HUES64 (cell line): Measurements from ENCODE around the gene ACP6.
"Not testable (repeated sequence)": the region's sequence is repeated elsewhere in the genome, so short reads cannot be mapped to it uniquely, and the experiment has no call there.

Source experiments
- H3K27ac ChIP-seq: 2 replicates; pipeline ENCODE4 v1.7.0; 2013; ENCODE audit warnings: low read depth, low read length, inconsistent platforms
- H3K27me3 ChIP-seq: 2 replicates; pipeline ENCODE4 v1.6.1; 2013; ENCODE audit warnings: mild to moderate bottlenecking, low read length; ENCODE audit not compliant: insufficient read depth
- H3K36me3 ChIP-seq: 2 replicates; pipeline ENCODE4 v1.6.1; 2013; ENCODE audit warnings: mild to moderate bottlenecking, low read length; ENCODE audit not compliant: insufficient read depth
- H3K4me1 ChIP-seq: 2 replicates; pipeline ENCODE4 v1.6.1; 2013; ENCODE audit warnings: mild to moderate bottlenecking, low read length, moderate library complexity; ENCODE audit not compliant: insufficient read depth
- H3K4me3 ChIP-seq: 2 replicates; pipeline ENCODE4 v1.5.1; 2013; ENCODE audit warnings: mild to moderate bottlenecking, low read length, moderate library complexity
- H3K9ac ChIP-seq: 2 replicates; pipeline ENCODE4 v1.6.1; 2013; ENCODE audit warnings: mild to moderate bottlenecking, low read depth, low read length
- H3K9me3 ChIP-seq: 2 replicates; pipeline ENCODE4 v1.6.1; 2013; ENCODE audit warnings: low read depth, low read length; ENCODE audit not compliant: insufficient read depth
- WGBS: fragments of 150-250, 120-280 bp; methylation state at CpG from one replicate; pipeline ENCODE4 v1.1.7; 2013; ENCODE audit warnings: missing lambda C conversion rate; 5-methylcytosine and 5-hydroxymethylcytosine counted together

Gene ACP6

GRCh38 chr1:147677681-147678080 lies 7.4 kb upstream of the ACP6 start:
- H3K27ac ChIP-seq, H3K36me3 ChIP-seq, H3K27me3 ChIP-seq, H3K4me3 ChIP-seq, H3K9ac ChIP-seq: not testable (repeated sequence)
- peaks cover 30% of the 10 kb centered on the region for H3K9me3 ChIP-seq
- peaks cover 14% of the 10 kb centered on the region; the same call in 1 of the 2 replicates for H3K4me1 ChIP-seq
- WGBS, result 97% methylated on average over 5 of the region's 5 CpGs

GRCh38 chr1:147676311-147677085 lies 6.2 kb upstream of the ACP6 start:
- 71% methylated on average over 4 of the region's 4 CpGs for WGBS

GRCh38 chr1:147673816-147674215 lies 3.5 kb upstream of the ACP6 start:
- H3K27me3 ChIP-seq, result no peaks in the 10 kb centered on the region
- no peak overlapping the region for H3K4me3 ChIP-seq
- no peak overlapping the region for H3K27ac ChIP-seq
- WGBS, result 82% methylated on average over 2 of the region's 2 CpGs
- peaks cover 19% of the 10 kb centered on the region; the same call in 1 of the 2 replicates for H3K4me1 ChIP-seq
- H3K9me3 ChIP-seq, result peaks cover 15% of the 10 kb centered on the region
- H3K9ac ChIP-seq, result no peak overlapping the region
- H3K36me3 ChIP-seq, result no peaks in the 10 kb centered on the region

More at GRCh38 chr1:147676311-147677085, 6.2 kb upstream of the ACP6 start:
- Histone ChIP-seq H3K27ac (peak overlapping the region; percentile 75), H3K9ac (no peak overlapping the region; the same call in 1 of the 2 replicates), H3K4me1 (peaks cover 14% of the 10 kb centered on the region; the same call in 1 of the 2 replicates), H3K27me3 (no peaks in the 10 kb centered on the region), H3K4me3 (no peak overlapping the region), H3K9me3 (peaks cover 21% of the 10 kb centered on the region), H3K36me3 (no peaks in the 10 kb centered on the region)

- peaks cover 11% of the 10 kb centered on the region for H3K9me3 ChIP-seq
- no peak overlapping the region for H3K27ac ChIP-seq
- H3K4me3 ChIP-seq, result no peak overlapping the region
- 88% methylated on average over 2 of the region's 2 CpGs for WGBS
- H3K4me1 ChIP-seq, result peaks cover 19% of the 10 kb centered on the region; the same call in 1 of the 2 replicates
- no peaks in the 10 kb centered on the region for H3K36me3 ChIP-seq
- H3K27me3 ChIP-seq, result no peaks in the 10 kb centered on the region
- no peak overlapping the region for H3K9ac ChIP-seq
Observed at GRCh38 chr1:147673406-147673805, 3.1 kb upstream of the ACP6 start.

GRCh38 chr1:147669469-147670318 lies 630 bp downstream of the ACP6 start:
- no peaks in the 10 kb centered on the region for H3K27me3 ChIP-seq
- H3K4me3 ChIP-seq, result peak overlapping the region; percentile 72
- H3K27ac ChIP-seq, result 0 out of 2 replicates have a peak overlapping the region, but pooled peaks have one; percentile 17
- WGBS, result under 1% methylated on average over 53 of the region's 53 CpGs
- no peaks in the 10 kb centered on the region for H3K9me3 ChIP-seq
- peaks cover 9% of the 10 kb centered on the region; the same call in 1 of the 2 replicates for H3K4me1 ChIP-seq
- no peaks in the 10 kb centered on the region for H3K36me3 ChIP-seq
- peak overlapping the region; percentile 68 for H3K9ac ChIP-seq

- Histone ChIP-seq H3K27ac (no peak overlapping the region), H3K9ac (no peak overlapping the region), H3K36me3 (no peaks in the 10 kb centered on the region), H3K9me3 (peaks cover 2% of the 10 kb centered on the region; the same call in 1 of the 2 replicates), H3K27me3 (no peaks in the 10 kb centered on the region), H3K4me1 (peaks cover 9% of the 10 kb centered on the region; the same call in 1 of the 2 replicates), H3K4me3 (no peak overlapping the region)
- WGBS, result 90% methylated on average over 2 of the region's 2 CpGs
Observed at GRCh38 chr1:147665521-147665920, 4.8 kb downstream of the ACP6 start.

- no peaks in the 10 kb centered on the region; the same call in 1 of the 2 replicates for H3K36me3 ChIP-seq
- WGBS, result 85% methylated on average over 4 of the region's 4 CpGs
- peaks cover 8% of the 10 kb centered on the region; the same call in 1 of the 2 replicates for H3K4me1 ChIP-seq
- no peaks in the 10 kb centered on the region for H3K27me3 ChIP-seq
- no peak overlapping the region for H3K9ac ChIP-seq
- no peak overlapping the region for H3K4me3 ChIP-seq
- no peak overlapping the region for H3K27ac ChIP-seq
- peaks cover 2% of the 10 kb centered on the region; the same call in 1 of the 2 replicates for H3K9me3 ChIP-seq
Observed at GRCh38 chr1:147664206-147664605, 6.1 kb downstream of the ACP6 start.

- Histone ChIP-seq H3K27me3 (no peaks in the 10 kb centered on the region), H3K4me3 (no peak overlapping the region), H3K9ac (no peak overlapping the region), H3K9me3 (no peaks in the 10 kb centered on the region), H3K27ac (no peak overlapping the region), H3K36me3 (peaks cover 64% of the 10 kb centered on the region), H3K4me1 (no peaks in the 10 kb centered on the region; the same call in 1 of the 2 replicates)
- WGBS, result 99% methylated on average over 5 of the region's 5 CpGs
Observed at GRCh38 chr1:147654511-147654910, 15.8 kb downstream of the ACP6 start.

GRCh38 chr1:147652306-147652705 lies 18.0 kb downstream of the ACP6 start:
- no peaks in the 10 kb centered on the region for H3K27me3 ChIP-seq
- H3K4me3 ChIP-seq, result no peak overlapping the region
- H3K9me3 ChIP-seq, result no peaks in the 10 kb centered on the region
- no peaks in the 10 kb centered on the region; the same call in 1 of the 2 replicates for H3K4me1 ChIP-seq
- 92% methylated on average over 3 of the region's 3 CpGs for WGBS
- H3K27ac ChIP-seq, result no peak overlapping the region
- H3K9ac ChIP-seq, result no peak overlapping the region
- H3K36me3 ChIP-seq, result peaks cover 77% of the 10 kb centered on the region

GRCh38 chr1:147651466-147651865 lies 18.9 kb downstream of the ACP6 start:
- Histone ChIP-seq H3K27me3 (no peaks in the 10 kb centered on the region), H3K9ac (no peak overlapping the region), H3K27ac (no peak overlapping the region), H3K4me3 (no peak overlapping the region), H3K36me3 (peaks cover 77% of the 10 kb centered on the region), H3K4me1 (no peaks in the 10 kb centered on the region; the same call in 1 of the 2 replicates), H3K9me3 (no peaks in the 10 kb centered on the region)
- WGBS, result 56% methylated on average over 1 of the region's 1 CpG

- Histone ChIP-seq H3K27ac (no peak overlapping the region), H3K36me3 (peaks cover 61% of the 10 kb centered on the region), H3K9ac (no peak overlapping the region), H3K9me3 (no peaks in the 10 kb centered on the region), H3K4me3 (no peak overlapping the region), H3K27me3 (no peaks in the 10 kb centered on the region), H3K4me1 (no peaks in the 10 kb centered on the region; the same call in 1 of the 2 replicates)
- WGBS, result 92% methylated on average over 2 of the region's 2 CpGs
Observed at GRCh38 chr1:147648933-147649332, 21.4 kb downstream of the ACP6 start.
